IMR-90 (cell line): ENCODE measurements around the gene PPIP5K2. TPM values are rescaled to one million over a fixed set of nuclear protein-coding genes. Genes with fewer than 3 reads are reported as not detected.

Source experiments
- ATAC-seq: fragments of 200-7000 bp; cut with Tn5 transposase; 2 replicates; pipeline ENCODE4 v1.9.1; 2020; ENCODE audit warnings: low read depth, mild to moderate bottlenecking, moderate library complexity
- BruUV-seq: library from RNA; stranded (reverse); fragments of 400-500 nt; replicated peaks from 2 replicates; lab custom pipeline; 2021; lab: Mats Ljungman, UMichigan
- CTCF ChIA-PET: fragments of 300-600 bp; formaldehyde crosslinking; extraction: SDS; loops from one replicate; lab custom pipeline; 2021; ENCODE audit warnings: antibody characterized with exemption; lab: Yijun Ruan, JAX
- POLR2A ChIA-PET: fragments of 300-600 bp; sonication (Branson Sonifier 250); formaldehyde crosslinking; loops from one replicate; lab custom pipeline; 2022; ENCODE audit warnings: antibody characterized with exemption; ENCODE audit not compliant: unreplicated experiment; lab: Charles Lee
- DNase-seq: peaks from one replicate; pipeline ENCODE4 v3.0.0; 2013
- H2AFZ ChIP-seq: replicated peaks from 2 replicates; pipeline ENCODE3; 2013; ENCODE audit warnings: low read length, mild to moderate bottlenecking; ENCODE audit not compliant: poor library complexity
- H2AK5ac ChIP-seq: 2 replicates; pipeline ENCODE4 v1.6.1; 2013; ENCODE audit warnings: low read depth, low read length, inconsistent platforms
- H2AK9ac ChIP-seq: replicated peaks from 2 replicates; pipeline ENCODE3; 2013; ENCODE audit warnings: mild to moderate bottlenecking, low read depth, low read length, moderate library complexity; ENCODE audit not compliant: poor library complexity
- H2BK120ac ChIP-seq: 2 replicates; pipeline ENCODE4 v1.6.1; 2013; ENCODE audit warnings: low read depth, low read length, inconsistent platforms
- H2BK15ac ChIP-seq: 3 replicates; pipeline ENCODE4 v1.6.1; 2013; ENCODE audit warnings: low read depth, low read length, inconsistent platforms
- H2BK20ac ChIP-seq: 2 replicates; pipeline ENCODE4 v1.6.1; 2013; ENCODE audit warnings: low read depth, mild to moderate bottlenecking, inconsistent platforms, low read length, moderate library complexity
- H2BK5ac ChIP-seq: 2 replicates; pipeline ENCODE4 v1.6.1; 2013; ENCODE audit warnings: mild to moderate bottlenecking, low read depth, low read length, inconsistent platforms; ENCODE audit not compliant: poor library complexity, severe bottlenecking
- H3K14ac ChIP-seq: replicated peaks from 2 replicates; pipeline ENCODE4 v1.6.1; 2013; ENCODE audit warnings: low read depth, low read length, inconsistent platforms
- H3K18ac ChIP-seq: 2 replicates; pipeline ENCODE4 v1.6.1; 2013; ENCODE audit warnings: low read depth, low read length, control low read depth
- H3K23ac ChIP-seq: 2 replicates; pipeline ENCODE4 v1.6.1; 2013; ENCODE audit warnings: low read depth, low read length, inconsistent platforms
- H3K27ac ChIP-seq: 2 replicates; pipeline ENCODE4 v1.5.1; 2013; ENCODE audit warnings: mild to moderate bottlenecking, control low read depth, low read length; ENCODE audit not compliant: insufficient read depth
- H3K27me3 ChIP-seq: 2 replicates; pipeline ENCODE4 v1.6.1; 2013; ENCODE audit warnings: low read length; ENCODE audit not compliant: control insufficient read depth, insufficient read depth
- H3K36me3 ChIP-seq: 2 replicates; pipeline ENCODE4 v1.6.1; 2013; ENCODE audit warnings: low read length, mixed read lengths; ENCODE audit not compliant: control insufficient read depth, insufficient read depth
- H3K4ac ChIP-seq: 2 replicates; pipeline ENCODE4 v1.6.1; 2013; ENCODE audit warnings: low read depth, low read length, inconsistent platforms
- H3K4me1 ChIP-seq: 2 replicates; pipeline ENCODE4 v1.6.1; 2013; ENCODE audit warnings: low read length, mixed read lengths; ENCODE audit not compliant: control insufficient read depth, insufficient read depth
- H3K4me2 ChIP-seq: 2 replicates; pipeline ENCODE4 v1.6.1; 2013; ENCODE audit warnings: low read depth, mild to moderate bottlenecking, control low read depth, low read length, moderate library complexity
- H3K4me3 ChIP-seq: 2 replicates; pipeline ENCODE4 v1.5.1; 2013; ENCODE audit warnings: low read depth, mild to moderate bottlenecking, control low read depth, low read length, moderate library complexity; ENCODE audit not compliant: insufficient read depth
- H3K56ac ChIP-seq: 2 replicates; pipeline ENCODE4 v1.6.1; 2013; ENCODE audit warnings: low read length, inconsistent platforms; ENCODE audit not compliant: insufficient read depth; ENCODE audit errors: extremely low read depth
- H3K79me1 ChIP-seq, 2 experiments: 2 replicates each; pipeline ENCODE4 v1.6.1; 2013; ENCODE audit warnings: low read length in 2 of 2, inconsistent platforms in 1 of 2, low read depth in 1 of 2
- H3K9ac ChIP-seq: 2 replicates; pipeline ENCODE4 v1.6.1; 2013; ENCODE audit warnings: low read depth, low read length, control low read depth
- H3K9me1 ChIP-seq: 2 replicates; pipeline ENCODE4 v1.6.1; 2013; ENCODE audit warnings: low read length, inconsistent platforms; ENCODE audit not compliant: insufficient read depth
- H3K9me3 ChIP-seq: 2 replicates; pipeline ENCODE4 v1.6.1; 2013; ENCODE audit warnings: low read length; ENCODE audit not compliant: control insufficient read depth, insufficient read depth
- H4K20me1 ChIP-seq: 2 replicates; pipeline ENCODE4 v1.6.1; 2013; ENCODE audit warnings: low read length, inconsistent platforms; ENCODE audit not compliant: insufficient read depth
- H4K5ac ChIP-seq: 2 replicates; pipeline ENCODE4 v1.6.1; 2013; ENCODE audit warnings: mild to moderate bottlenecking, low read depth, low read length, control low read depth
- H4K8ac ChIP-seq, 2 experiments: 2 replicates each; pipeline ENCODE4 v1.6.1; 2013; ENCODE audit warnings: low read depth in 2 of 2, low read length in 2 of 2, control low read depth in 1 of 2, inconsistent platforms in 1 of 2
- H4K91ac ChIP-seq: 2 replicates; pipeline ENCODE4 v1.6.1; 2013; ENCODE audit warnings: low read depth, low read length, inconsistent platforms; ENCODE audit not compliant: insufficient read depth
- BHLHE40 ChIP-seq: fragments of 150-350 bp; IDR thresholded peaks from 2 replicates; pipeline ENCODE4 v1.6.1; 2016; ENCODE audit warnings: mild to moderate bottlenecking, low read depth, low read length
- CEBPB ChIP-seq: IDR thresholded peaks from 2 replicates; pipeline ENCODE4 v1.6.1; 2012; ENCODE audit warnings: low read depth, low read length, improper control_type of control experiment
- CHD1 ChIP-seq: IDR thresholded peaks from 2 replicates; pipeline ENCODE4 v1.6.1; 2012; ENCODE audit warnings: low read depth, low read length, improper control_type of control experiment
- FOS ChIP-seq: fragments of 150-350 bp; IDR thresholded peaks from 2 replicates; pipeline ENCODE4 v1.6.1; 2016; ENCODE audit warnings: low read depth, low read length
- MAFK ChIP-seq: IDR thresholded peaks from 2 replicates; pipeline ENCODE4 v1.6.1; 2012; ENCODE audit warnings: low read depth, low read length, improper control_type of control experiment
- MAZ ChIP-seq: IDR thresholded peaks from 2 replicates; pipeline ENCODE4 v1.6.1; 2012; ENCODE audit warnings: low read depth, mild to moderate bottlenecking, low read length, improper control_type of control experiment, moderate library complexity, borderline replicate concordance
- MXI1 ChIP-seq: IDR thresholded peaks from 2 replicates; pipeline ENCODE4 v1.6.1; 2012; ENCODE audit warnings: low read depth, mild to moderate bottlenecking, low read length, moderate library complexity, borderline replicate concordance
- NFE2L2 ChIP-seq: fragments of 150-350 bp; IDR thresholded peaks from 2 replicates; pipeline ENCODE4 v1.6.1; 2016; ENCODE audit warnings: low read depth, mild to moderate bottlenecking, low read length
- RAD21 ChIP-seq: IDR thresholded peaks from 2 replicates; pipeline ENCODE4 v1.6.1; 2012; ENCODE audit warnings: low read length, improper control_type of control experiment
- RFX5 ChIP-seq: IDR thresholded peaks from 2 replicates; pipeline ENCODE4 v1.8.0; 2012; ENCODE audit warnings: low read depth, mild to moderate bottlenecking, low read length, moderate library complexity
- SMC3 ChIP-seq: fragments of 150-350 bp; IDR thresholded peaks from 2 replicates; pipeline ENCODE4 v1.6.1; 2016; ENCODE audit warnings: low read depth, mild to moderate bottlenecking, antibody characterized with exemption, low read length, moderate library complexity
- WGBS, 2 experiments: methylation state at CpG; one replicate each; pipeline versions ENCODE4 v1.1.5 to v1.1.7; 2013; ENCODE audit warnings: missing lambda C conversion rate in 2 of 2; ENCODE audit not compliant: insufficient read length in 1 of 2; ENCODE audit errors: extremely low coverage in 2 of 2; 5-methylcytosine and 5-hydroxymethylcytosine counted together
- dilution Hi-C: fragments of 300-500 bp; cut with HindIII; formaldehyde crosslinking; loops from one replicate; pipeline ENCODE4 v1.14.3; 2018; ENCODE audit warnings: low sequenced_read_pairs; ENCODE audit not compliant: unreplicated experiment
- in situ Hi-C: fragments of 300-500 bp; cut with MboI; formaldehyde crosslinking; loops from 3 replicates; pipeline ENCODE4 v1.14.3; 2019; ENCODE audit warnings: low sequenced_read_pairs, inconsistent platforms, mixed read lengths
- intact Hi-C: fragments of 100-400 bp; cut with micrococcal nuclease; formaldehyde crosslinking; loops from 2 replicates; pipeline ENCODE4 v1.10.0; 2022
- polyA plus RNA-seq, 3 experiments: library from polyadenylated mRNA; depleted of rRNA; stranded (reverse); fragments of >200 nt; gene quantifications; 2 replicates each; pipeline ENCODE4 v1.2.3, GENCODE V29; 2012; ENCODE audit warnings: low replicate concordance in 1 of 3
- total RNA-seq: library from RNA; depleted of rRNA; stranded (reverse); fragments of >200 nt; gene quantifications from 2 replicates; pipeline ENCODE4 v1.2.3, GENCODE V29; 2012
- TF ChIP-seq, protein P1 (sequence below): fragments of 150-350 bp; IDR thresholded peaks from 2 replicates; pipeline ENCODE4 v1.6.1; 2016; ENCODE audit warnings: low read depth, mild to moderate bottlenecking, low read length, moderate library complexity, borderline replicate concordance
- TF ChIP-seq, protein P2 (sequence below): fragments of 150-350 bp; IDR thresholded peaks from 2 replicates; pipeline ENCODE4 v1.6.1; 2017; ENCODE audit warnings: mild to moderate bottlenecking, antibody characterized with exemption, low read length, low read depth

The PPIP5K2 gene
- total and polyA plus RNA-seq, 2 of the 4 experiments (the other 2 are of a cell fraction), result 32.4 to 67.6 TPM

DNA sequence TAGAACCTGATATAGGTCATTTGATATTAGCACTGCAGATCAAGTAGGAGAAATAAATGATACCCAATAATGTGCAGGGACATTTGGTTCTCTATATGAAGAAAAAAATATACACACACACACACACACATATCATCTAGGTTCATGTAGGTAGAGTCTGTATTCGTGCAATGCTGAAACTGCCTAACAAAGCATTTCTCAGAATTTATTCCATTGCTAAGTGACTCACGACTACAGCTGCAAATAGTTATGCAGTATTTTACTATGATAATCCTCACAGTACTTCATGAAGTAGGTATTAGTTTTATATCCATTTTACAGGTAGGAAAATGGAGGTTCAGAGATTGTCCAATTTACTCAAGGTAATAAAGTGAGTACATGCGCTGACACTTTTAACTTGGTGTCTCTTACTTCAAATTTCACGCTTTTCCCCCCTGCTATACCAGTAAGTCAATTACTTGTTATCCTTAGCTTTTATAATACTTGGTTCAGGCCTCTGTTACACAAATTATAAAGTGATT, 2.6 kb upstream of the PPIP5K2 start:
- Histone ChIP-seq H2BK20ac (no peak overlapping the region), H2BK120ac (no peak overlapping the region), H3K4me1 (no peaks in the 10 kb centered on the region), H3K9me3 (no peaks in the 10 kb centered on the region), H2AK9ac (no peak overlapping the region), H3K4ac (no peak overlapping the region), H3K9ac (no peak overlapping the region), H4K5ac (no peak overlapping the region), H4K91ac (no peak overlapping the region), H2AFZ (no peak overlapping the region), H3K9me1 (0 out of 2 replicates have a peak, but pooled peaks cover 1% of the 10 kb centered on the region), H3K23ac (no peak overlapping the region), H3K27ac (no peak overlapping the region), H4K20me1 (no peaks in the 10 kb centered on the region; the same call in 1 of the 2 replicates), H3K18ac (no peak overlapping the region), H2AK5ac (no peak overlapping the region), H3K14ac (no peak overlapping the region), H3K56ac (no peak overlapping the region), H3K4me3 (no peak overlapping the region), H2BK5ac (no peak overlapping the region), H3K36me3 (no peaks in the 10 kb centered on the region), H3K4me2 (no peak overlapping the region), H3K79me1 (peaks cover 15 to 34% of the 10 kb centered on the region in 2 experiments), H3K27me3 (no peaks in the 10 kb centered on the region), H2BK15ac (no peak overlapping the region), H4K8ac (no peak overlapping the region)
- POLR2A ChIA-PET, result interaction anchor here (0.6 kb wide), 1 partner anchor 27 kb away, joined by 3 read pairs; no protein-coding TSS in a partner anchor
- WGBS, 2 experiments, result no CpG with 5 or more reads among the region's 4 CpGs
- dilution Hi-C loops, result no loop called here
- TF ChIP-seq SMC3 (no peak), MAZ (no peak), CHD1 (no peak), MAFK (no peak), RFX5 (no peak), FOS (no peak), BHLHE40 (no peak), MXI1 (no peak), CEBPB (no peak), NFE2L2 (no peak), RAD21 (no peak)
- TF ChIP-seq, protein P1, sequence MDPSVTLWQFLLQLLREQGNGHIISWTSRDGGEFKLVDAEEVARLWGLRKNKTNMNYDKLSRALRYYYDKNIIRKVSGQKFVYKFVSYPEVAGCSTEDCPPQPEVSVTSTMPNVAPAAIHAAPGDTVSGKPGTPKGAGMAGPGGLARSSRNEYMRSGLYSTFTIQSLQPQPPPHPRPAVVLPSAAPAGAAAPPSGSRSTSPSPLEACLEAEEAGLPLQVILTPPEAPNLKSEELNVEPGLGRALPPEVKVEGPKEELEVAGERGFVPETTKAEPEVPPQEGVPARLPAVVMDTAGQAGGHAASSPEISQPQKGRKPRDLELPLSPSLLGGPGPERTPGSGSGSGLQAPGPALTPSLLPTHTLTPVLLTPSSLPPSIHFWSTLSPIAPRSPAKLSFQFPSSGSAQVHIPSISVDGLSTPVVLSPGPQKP, result no peak
- TF ChIP-seq, protein P2, sequence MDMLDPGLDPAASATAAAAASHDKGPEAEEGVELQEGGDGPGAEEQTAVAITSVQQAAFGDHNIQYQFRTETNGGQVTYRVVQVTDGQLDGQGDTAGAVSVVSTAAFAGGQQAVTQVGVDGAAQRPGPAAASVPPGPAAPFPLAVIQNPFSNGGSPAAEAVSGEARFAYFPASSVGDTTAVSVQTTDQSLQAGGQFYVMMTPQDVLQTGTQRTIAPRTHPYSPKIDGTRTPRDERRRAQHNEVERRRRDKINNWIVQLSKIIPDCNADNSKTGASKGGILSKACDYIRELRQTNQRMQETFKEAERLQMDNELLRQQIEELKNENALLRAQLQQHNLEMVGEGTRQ, result no peak
- ATAC-seq (no peak), DNase-seq (no peak)
- in situ Hi-C loops, result no loop called here
- CTCF ChIA-PET, result no interaction called here
- BruUV-seq, result no TSS peak
- intact Hi-C loops, result no loop called here
